ENCODE measurements around the gene ELL2. TPM values are rescaled to one million over a fixed set of nuclear protein-coding genes. Genes with fewer than 3 reads are reported as not detected.

The ELL2 gene
- total RNA-seq, 4 donors from 2014 or later, result 72.2 to 87.6 (median 79.6) TPM

GRCh38 chr5:95881833-95882232, 79.8 kb downstream of the ELL2 start:
- no peak overlapping the region for H3K27ac ChIP-seq
- no peaks in the 10 kb centered on the region for H3K27me3 ChIP-seq
- no peak for TF ChIP-seq EP300 (IDR thresholded peaks at IDR 0.05)
- no peak for TF ChIP-seq CTCF (IDR thresholded peaks at IDR 0.05)
- no peak for TF ChIP-seq POLR2A (IDR thresholded peaks at IDR 0.05)
- peaks cover 0 to 5% (median 0%) of the 10 kb centered on the region in 3 donors for H3K36me3 ChIP-seq
- H3K4me3 ChIP-seq, result no peak overlapping the region
- WGBS, 2 donors, result 89 to 91% methylated on average over 5 of the region's 5 CpGs
- no peaks in the 10 kb centered on the region for H3K9me3 ChIP-seq
- peaks cover 0 to 7% (median 0%) of the 10 kb centered on the region in 4 donors for H3K4me1 ChIP-seq
- no peak for DNase-seq (ENCODE audit: low spot score in 2 of 2)

GRCh38 chr5:95880081-95880926, 81.3 kb downstream of the ELL2 start:
- no peak overlapping the region for H3K27ac ChIP-seq

DNA sequence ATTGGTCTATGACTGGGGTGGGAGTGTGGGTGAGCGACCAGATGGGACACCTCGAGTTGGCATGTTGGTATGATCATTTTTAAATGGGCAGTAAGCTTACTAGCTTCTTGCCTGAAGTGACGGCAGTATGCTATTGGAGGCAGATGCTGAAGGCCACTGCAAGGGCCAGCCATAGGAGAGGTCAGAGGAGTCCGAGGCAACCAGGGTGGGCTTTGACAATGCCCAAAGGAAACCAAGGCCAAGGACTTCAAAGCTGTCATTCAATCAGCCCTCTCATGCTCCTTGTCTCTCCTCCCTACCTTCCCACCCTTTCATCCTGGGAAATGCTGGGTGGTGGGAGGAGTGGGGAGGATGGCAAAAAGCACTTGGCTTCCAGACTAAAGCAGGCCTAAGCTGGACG, 82.0 kb downstream of the ELL2 start:
- H3K4me1 ChIP-seq, result peaks cover 0 to 7% (median 0%) of the 10 kb centered on the region in 4 donors
- H3K4me3 ChIP-seq, result no peak overlapping the region
- H3K36me3 ChIP-seq, result no peaks in the 10 kb centered on the region
- H3K27ac ChIP-seq, result no peak overlapping the region
- 94% methylated on average over 5 of the region's 5 CpGs for WGBS, 2 donors
- no peaks in the 10 kb centered on the region for H3K9me3 ChIP-seq
- no peak for DNase-seq (ENCODE audit: low spot score in 2 of 2)
- TF ChIP-seq POLR2A (IDR thresholded peaks at IDR 0.05) (no peak), EP300 (IDR thresholded peaks at IDR 0.05) (no peak), CTCF (IDR thresholded peaks at IDR 0.05) (no peak)
- H3K27me3 ChIP-seq, result no peaks in the 10 kb centered on the region

More at GRCh38 chr5:95880081-95880926, 81.3 kb downstream of the ELL2 start:
- 77 to 84% methylated on average over 5 of the region's 5 CpGs for WGBS, 2 donors
- Histone ChIP-seq H3K36me3 (no peaks in the 10 kb centered on the region), H3K27me3 (no peaks in the 10 kb centered on the region), H3K4me1 (peaks cover 0 to 7% (median 0%) of the 10 kb centered on the region in 4 donors), H3K4me3 (no peak overlapping the region), H3K9me3 (no peaks in the 10 kb centered on the region)
- DNase-seq (ENCODE audit: low spot score in 2 of 2), result no peak
- no peak for TF ChIP-seq POLR2A (IDR thresholded peaks at IDR 0.05)
- no peak for TF ChIP-seq CTCF (IDR thresholded peaks at IDR 0.05)
- TF ChIP-seq EP300 (IDR thresholded peaks at IDR 0.05), result no peak

DNA sequence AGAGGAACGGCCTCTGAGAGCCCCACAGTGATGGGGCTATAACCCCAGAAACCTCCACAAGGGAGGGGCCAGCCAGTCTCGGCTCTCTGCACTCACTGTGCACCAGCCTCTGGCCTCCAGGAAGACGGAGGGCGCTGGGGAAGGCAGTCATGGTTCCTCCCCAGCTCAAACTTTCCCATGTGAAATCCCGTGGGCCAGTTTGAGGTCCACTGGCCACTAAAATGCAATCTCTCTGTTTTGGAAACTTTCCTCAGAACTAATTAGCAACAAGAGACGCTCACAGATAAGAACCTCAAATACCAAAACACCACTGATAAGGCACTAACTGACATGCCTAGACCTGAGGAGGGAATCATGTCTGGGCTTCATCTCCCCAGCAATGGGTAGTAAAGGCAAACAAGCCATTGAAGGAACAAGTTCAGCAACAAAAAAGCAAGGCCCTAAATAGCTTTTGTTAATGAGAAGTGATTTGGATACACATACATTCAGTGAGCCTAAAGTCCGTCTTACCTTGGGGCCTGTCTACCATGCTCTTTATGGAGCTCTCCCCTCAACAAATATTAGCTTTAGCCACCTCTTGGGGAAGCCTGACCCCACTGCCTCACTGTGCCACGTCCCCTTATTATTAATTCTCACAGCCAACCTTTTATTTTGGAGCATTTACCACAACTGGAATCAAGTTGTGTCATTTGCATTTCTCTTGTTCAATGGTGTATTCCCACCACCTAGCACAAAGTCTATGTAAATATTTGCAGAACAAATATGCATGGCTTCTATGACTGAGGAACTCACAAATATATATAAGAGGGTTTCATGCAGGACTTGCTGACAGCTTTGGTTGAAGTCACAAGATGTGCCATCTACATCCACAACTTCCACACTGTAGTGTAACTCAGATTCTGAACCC, 83.0 kb downstream of the ELL2 start:
- Histone ChIP-seq H3K4me1 (no peaks in the 10 kb centered on the region), H3K27me3 (no peaks in the 10 kb centered on the region), H3K4me3 (no peak overlapping the region), H3K9me3 (no peaks in the 10 kb centered on the region), H3K36me3 (no peaks in the 10 kb centered on the region), H3K27ac (no peak overlapping the region)
- WGBS, 2 donors, result 59 to 60% methylated on average over 8 of the region's 8 CpGs
- DNase-seq (ENCODE audit: low spot score in 2 of 2), result no peak
- no peak for TF ChIP-seq POLR2A (IDR thresholded peaks at IDR 0.05)
- no peak for TF ChIP-seq CTCF (IDR thresholded peaks at IDR 0.05)
- no peak for TF ChIP-seq EP300 (IDR thresholded peaks at IDR 0.05)
